Measurements from ENCODE around the gene PGM2L1.

The PGM2L1 gene

GRCh38 chr11:74357449-74357848 lies 40.8 kb downstream of the PGM2L1 start:
- TF ChIP-seq SIN3A (IDR thresholded peaks at IDR 0.05; ENCODE audit: borderline replicate concordance, insufficient read depth, low read length) (no peak), REST (IDR thresholded peaks at IDR 0.05; ENCODE audit: insufficient read depth in 1 of 2, low read depth in 2 of 2, low read length in 2 of 2) (no peak), TAF1 (IDR thresholded peaks at IDR 0.05; ENCODE audit: borderline replicate concordance, insufficient read depth, low read length) (no peak), POLR2AphosphoS5 (IDR thresholded peaks at IDR 0.05; ENCODE audit: low read depth, low read length) (no peak)

- TF ChIP-seq TAF1 (IDR thresholded peaks at IDR 0.05; ENCODE audit: borderline replicate concordance, insufficient read depth, low read length) (no peak), SIN3A (IDR thresholded peaks at IDR 0.05; ENCODE audit: borderline replicate concordance, insufficient read depth, low read length) (no peak), POLR2AphosphoS5 (IDR thresholded peaks at IDR 0.05; ENCODE audit: low read depth, low read length) (no peak), FOXP2 (optimal IDR thresholded peaks at IDR 0.05; ENCODE audit: borderline replicate concordance, extremely low read depth, extremely low read length, insufficient read depth) (no peak), REST (IDR thresholded peaks at IDR 0.05; ENCODE audit: insufficient read depth in 1 of 2, low read depth in 2 of 2, low read length in 2 of 2) (no peak)
Measured at GRCh38 chr11:74355626-74356025, 42.6 kb downstream of the PGM2L1 start.

GRCh38 chr11:74354036-74354435 lies 44.2 kb downstream of the PGM2L1 start:
- TF ChIP-seq SIN3A (IDR thresholded peaks at IDR 0.05; ENCODE audit: borderline replicate concordance, insufficient read depth, low read length) (no peak), REST (IDR thresholded peaks at IDR 0.05; ENCODE audit: insufficient read depth in 1 of 2, low read depth in 2 of 2, low read length in 2 of 2) (no peak), POLR2AphosphoS5 (IDR thresholded peaks at IDR 0.05; ENCODE audit: low read depth, low read length) (no peak)

GRCh38 chr11:74347381-74347780 lies 50.9 kb downstream of the PGM2L1 start:
- TF ChIP-seq REST (IDR thresholded peaks at IDR 0.05; ENCODE audit: insufficient read depth in 1 of 2, low read depth in 2 of 2, low read length in 2 of 2) (peak; percentile 3 to 77; a peak in 2 of 4 replicates), FOXP2 (optimal IDR thresholded peaks at IDR 0.05; ENCODE audit: borderline replicate concordance, extremely low read depth, extremely low read length, insufficient read depth) (no peak), POLR2AphosphoS5 (IDR thresholded peaks at IDR 0.05; ENCODE audit: low read depth, low read length) (no peak), TAF1 (IDR thresholded peaks at IDR 0.05; ENCODE audit: borderline replicate concordance, insufficient read depth, low read length) (no peak), SIN3A (IDR thresholded peaks at IDR 0.05; ENCODE audit: borderline replicate concordance, insufficient read depth, low read length) (no peak)

- TF ChIP-seq TAF1 (IDR thresholded peaks at IDR 0.05; ENCODE audit: borderline replicate concordance, insufficient read depth, low read length) (no peak), POLR2AphosphoS5 (IDR thresholded peaks at IDR 0.05; ENCODE audit: low read depth, low read length) (no peak), FOXP2 (optimal IDR thresholded peaks at IDR 0.05; ENCODE audit: borderline replicate concordance, extremely low read depth, extremely low read length, insufficient read depth) (no peak), SIN3A (IDR thresholded peaks at IDR 0.05; ENCODE audit: borderline replicate concordance, insufficient read depth, low read length) (no peak), REST (IDR thresholded peaks at IDR 0.05; ENCODE audit: insufficient read depth in 1 of 2, low read depth in 2 of 2, low read length in 2 of 2) (no peak)
Measured at GRCh38 chr11:74345420-74345819, 52.8 kb downstream of the PGM2L1 start.
